ENCODE measurements around the gene MSRB1.

MSRB1 gene

GRCh38 chr16:1958715-1959268 lies 15.8 kb upstream of the MSRB1 start:
- TF ChIP-seq GATA2 (IDR thresholded peaks at IDR 0.05; ENCODE audit: low read depth, low read length) (no peak), GATA3 (IDR thresholded peaks at IDR 0.05; ENCODE audit: low read depth, low read length) (no peak)

GRCh38 chr16:1953734-1954133 lies 10.7 kb upstream of the MSRB1 start:
- TF ChIP-seq GATA3 (IDR thresholded peaks at IDR 0.05; ENCODE audit: low read depth, low read length) (no peak), GATA2 (IDR thresholded peaks at IDR 0.05; ENCODE audit: low read depth, low read length) (no peak)

DNA sequence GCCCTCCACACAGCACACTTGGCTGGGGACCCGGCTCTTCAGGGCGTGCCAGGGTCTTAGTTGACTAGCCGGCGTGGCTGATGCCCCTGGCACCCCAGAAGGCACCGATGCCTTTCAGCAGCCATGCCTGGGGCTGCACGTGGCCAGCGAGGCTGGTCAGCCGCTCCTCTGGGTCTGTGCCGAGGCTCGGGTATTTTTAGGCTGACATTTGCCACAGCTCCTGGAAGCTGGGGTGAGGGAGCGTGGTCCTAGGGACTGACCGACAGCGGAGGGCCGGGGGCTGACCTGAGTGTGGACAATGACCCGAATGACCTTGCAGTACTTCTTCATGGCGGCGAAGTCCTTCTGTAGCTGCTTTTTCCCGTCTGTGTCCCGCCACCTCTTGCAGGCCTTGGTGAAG lies 7.6 kb upstream of the MSRB1 start:
- TF ChIP-seq GATA2 (IDR thresholded peaks at IDR 0.05; ENCODE audit: low read depth, low read length) = no peak
- TF ChIP-seq GATA3 (IDR thresholded peaks at IDR 0.05; ENCODE audit: low read depth, low read length) = no peak

GRCh38 chr16:1950047-1950446 lies 7.0 kb upstream of the MSRB1 start:
- TF ChIP-seq GATA2 (IDR thresholded peaks at IDR 0.05; ENCODE audit: low read depth, low read length) (no peak), GATA3 (IDR thresholded peaks at IDR 0.05; ENCODE audit: low read depth, low read length) (no peak)

GRCh38 chr16:1949507-1949906 lies 6.5 kb upstream of the MSRB1 start:
- no peak for TF ChIP-seq GATA2 (IDR thresholded peaks at IDR 0.05; ENCODE audit: low read depth, low read length)

DNA sequence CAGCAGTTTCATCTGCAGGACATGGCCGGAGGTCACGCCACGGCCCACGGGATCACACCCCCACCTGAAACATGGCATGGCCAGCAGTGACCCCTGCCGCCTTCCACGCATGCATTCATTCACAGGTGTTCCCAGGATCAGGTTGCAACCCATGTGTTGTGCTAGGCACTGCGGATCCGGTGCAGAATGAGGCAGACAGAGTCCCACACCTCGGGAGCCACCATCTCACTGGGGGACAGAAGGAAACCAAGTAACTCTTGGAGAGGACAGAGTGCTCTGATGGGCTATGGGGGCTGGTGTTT lies 4.3 kb upstream of the MSRB1 start:
- TF ChIP-seq GATA2 (IDR thresholded peaks at IDR 0.05; ENCODE audit: low read depth, low read length) (no peak), GATA3 (IDR thresholded peaks at IDR 0.05; ENCODE audit: low read depth, low read length) (no peak)

DNA sequence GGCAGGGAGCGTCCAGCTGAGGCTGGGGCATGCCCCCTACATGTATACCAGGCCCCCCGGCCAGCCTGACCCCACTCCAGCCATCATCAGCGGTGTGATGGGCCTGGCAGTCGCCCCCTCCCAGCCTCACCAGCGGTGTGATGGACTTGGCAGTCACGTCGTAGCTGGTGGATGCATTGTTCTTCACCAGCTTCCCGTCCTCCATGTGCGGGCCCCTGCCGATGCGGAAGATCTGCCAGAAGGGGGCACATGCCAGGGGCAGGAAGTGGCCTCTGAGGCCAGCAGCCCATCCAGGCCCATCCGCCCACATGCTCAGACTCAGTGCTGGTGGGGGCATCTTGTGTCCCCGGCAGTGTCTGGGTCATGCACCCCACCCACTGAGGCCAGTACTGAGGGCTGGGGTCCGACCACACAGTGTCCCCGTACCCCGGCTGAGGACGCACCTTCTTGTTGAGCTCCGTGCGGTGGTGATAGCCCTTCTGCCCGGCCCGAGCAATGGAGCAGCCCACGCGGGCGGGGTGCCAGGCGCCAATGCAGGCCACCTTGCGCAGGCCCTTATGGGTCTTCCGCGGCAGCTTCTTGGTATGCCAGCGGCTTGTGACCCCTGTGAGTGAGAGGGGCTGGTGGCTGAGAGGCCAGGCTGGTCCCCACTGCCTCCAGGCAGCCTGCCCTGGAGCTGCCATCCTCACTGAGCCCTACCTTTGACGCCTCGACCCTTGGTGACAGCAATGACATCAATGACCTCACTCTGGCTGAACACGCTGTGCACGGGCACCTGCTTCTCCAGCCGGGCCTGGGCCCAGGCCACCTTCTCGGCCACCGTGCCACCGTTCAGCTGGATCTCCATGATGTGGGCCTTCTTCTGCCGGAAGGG lies 3.7 kb upstream of the MSRB1 start:
- TF ChIP-seq GATA3 (IDR thresholded peaks at IDR 0.05; ENCODE audit: low read depth, low read length) = no peak
- TF ChIP-seq GATA2 (IDR thresholded peaks at IDR 0.05; ENCODE audit: low read depth, low read length) = no peak

DNA sequence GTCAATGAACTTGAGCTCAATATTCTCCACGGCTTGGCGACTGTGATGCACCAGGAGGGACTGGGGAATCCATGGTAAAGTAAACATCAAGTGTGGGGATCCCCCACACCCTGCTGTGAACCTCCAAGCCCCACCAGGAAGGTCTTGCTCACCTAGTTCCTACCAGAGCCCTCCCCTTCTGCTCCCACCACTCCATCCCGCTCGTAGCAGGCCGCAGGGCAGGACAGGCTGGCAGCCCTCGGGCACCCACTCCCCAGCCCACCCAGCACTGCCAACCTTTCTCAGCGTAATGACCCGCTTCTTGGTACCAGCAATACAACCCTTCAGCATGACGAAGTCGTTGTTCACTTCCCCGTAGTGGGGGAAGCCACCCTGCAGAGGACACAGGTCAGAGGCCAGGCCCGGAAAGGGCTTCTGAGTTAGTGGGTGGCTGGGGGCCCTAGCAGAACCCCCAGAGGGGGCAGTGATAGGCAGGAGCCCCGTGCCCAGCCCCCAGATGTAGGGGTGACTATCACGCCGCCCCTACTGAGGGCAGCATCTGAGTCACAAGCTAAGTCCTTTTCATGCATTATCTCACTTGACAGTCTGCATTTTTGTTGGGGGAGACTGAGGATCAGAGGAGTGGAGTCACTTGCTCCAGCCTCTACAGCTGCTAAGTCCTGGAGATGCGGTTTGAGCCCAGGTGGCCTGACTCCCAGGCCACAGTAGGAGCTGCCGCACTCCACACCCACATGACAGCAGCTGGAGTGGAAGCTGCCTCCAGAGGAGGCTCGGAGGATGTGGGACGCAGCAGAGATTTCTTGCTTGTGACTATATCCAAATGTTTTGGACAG lies 2.8 kb upstream of the MSRB1 start:
- TF ChIP-seq GATA2 (IDR thresholded peaks at IDR 0.05; ENCODE audit: low read depth, low read length) (no peak), GATA3 (IDR thresholded peaks at IDR 0.05; ENCODE audit: low read depth, low read length) (no peak)

- TF ChIP-seq GATA2 (IDR thresholded peaks at IDR 0.05; ENCODE audit: low read depth, low read length) (no peak), GATA3 (IDR thresholded peaks at IDR 0.05; ENCODE audit: low read depth, low read length) (no peak)
Observed at GRCh38 chr16:1944612-1945199, 1.7 kb upstream of the MSRB1 start.

DNA sequence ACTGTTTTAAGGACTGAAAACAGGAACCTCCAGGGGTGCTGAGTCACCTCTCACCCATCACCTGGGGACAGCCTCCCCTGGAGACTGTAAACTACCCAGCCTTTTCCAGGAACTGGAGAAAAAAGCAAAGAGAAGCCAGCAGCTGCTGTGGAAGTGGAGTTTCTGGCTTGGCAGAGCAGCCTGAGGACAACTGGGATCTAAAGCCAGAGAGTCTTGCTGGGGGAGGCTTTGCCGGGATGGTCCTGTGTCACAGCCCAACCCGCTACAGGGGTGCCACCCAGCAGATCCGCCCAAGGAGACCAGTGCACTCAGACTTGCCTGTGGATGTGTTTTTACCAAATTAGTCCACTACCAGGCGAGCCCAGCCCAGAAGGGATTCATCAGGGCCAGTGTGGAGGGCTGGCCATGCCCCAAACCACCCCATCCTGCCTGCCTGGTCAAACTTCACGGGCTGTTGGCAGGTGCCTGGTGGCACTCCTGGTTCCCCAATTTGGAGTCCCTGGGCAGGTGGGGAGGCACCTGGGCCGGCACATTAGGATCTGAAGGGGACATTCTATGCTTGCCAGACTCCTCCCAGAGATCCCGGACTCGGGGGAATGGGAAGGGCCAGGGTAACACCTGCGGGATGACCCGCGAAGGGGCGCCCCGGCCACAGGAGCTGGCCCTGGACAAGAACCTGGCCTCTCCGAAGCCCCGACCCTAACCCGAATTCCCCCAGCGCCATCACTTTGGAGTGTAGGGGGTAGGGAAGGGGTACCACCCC lies 771 bp downstream of the MSRB1 start:
- TF ChIP-seq GATA3 (IDR thresholded peaks at IDR 0.05; ENCODE audit: low read depth, low read length) (no peak), GATA2 (IDR thresholded peaks at IDR 0.05; ENCODE audit: low read depth, low read length) (no peak)

GRCh38 chr16:1941162-1942046 lies 1.6 kb downstream of the MSRB1 start:
- TF ChIP-seq GATA3 (IDR thresholded peaks at IDR 0.05; ENCODE audit: low read depth, low read length) (no peak), GATA2 (IDR thresholded peaks at IDR 0.05; ENCODE audit: low read depth, low read length) (no peak)

DNA sequence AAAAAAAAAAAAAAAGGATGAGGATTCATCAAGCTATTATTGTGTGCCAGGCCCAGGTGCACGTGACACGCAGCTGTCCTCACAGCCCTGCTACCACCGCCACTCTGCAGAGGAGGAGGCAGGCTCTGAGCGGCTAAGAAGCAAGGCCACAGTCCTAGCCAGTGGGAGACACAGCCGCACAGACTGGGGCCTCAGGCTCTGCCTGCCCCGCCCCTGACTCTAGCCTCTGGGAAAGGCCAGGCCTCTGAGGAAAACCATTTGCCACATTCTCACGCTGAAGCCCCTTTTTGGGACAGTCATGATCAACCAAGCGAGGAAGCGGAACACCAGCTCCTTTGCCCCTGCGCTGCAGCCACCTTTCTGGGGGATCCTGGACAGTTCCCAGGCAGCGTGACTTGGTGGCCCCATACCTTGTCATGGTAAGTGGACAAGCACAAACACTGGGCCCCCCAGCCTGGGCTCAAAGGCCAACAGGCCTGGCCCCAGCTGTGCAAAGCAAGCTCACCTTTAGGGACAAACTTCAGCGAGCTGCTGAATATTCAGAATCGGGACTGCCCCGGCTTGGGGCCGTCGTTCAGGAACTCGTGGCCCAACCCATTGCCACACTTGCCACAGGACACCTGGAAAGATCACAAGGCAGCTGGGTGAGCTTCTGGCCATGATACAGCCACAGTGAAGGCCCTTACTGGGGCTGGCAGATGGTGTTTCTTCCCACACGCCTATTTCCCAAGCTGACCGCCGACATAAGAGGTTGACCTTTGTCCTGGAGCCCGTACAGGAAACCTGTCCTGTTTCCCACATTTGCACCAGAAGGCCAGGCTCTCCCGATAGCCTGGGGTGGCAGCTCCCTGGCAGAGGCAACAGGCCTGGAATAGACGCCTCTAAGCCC lies 2.5 kb downstream of the MSRB1 start:
- no peak for TF ChIP-seq GATA3 (IDR thresholded peaks at IDR 0.05; ENCODE audit: low read depth, low read length)
- no peak for TF ChIP-seq GATA2 (IDR thresholded peaks at IDR 0.05; ENCODE audit: low read depth, low read length)

Measured in SH-SY5Y (cell line).